ENCODE data around the gene SCGB1C2. TPM values are rescaled to one million over a fixed set of nuclear protein-coding genes. Genes with fewer than 3 reads are reported as not detected.

The SCGB1C2 gene
- total RNA-seq, 3 donors from 2014 or later (not counting 1 experiment from before 2014, with no cell fraction given), result not detected

DNA sequence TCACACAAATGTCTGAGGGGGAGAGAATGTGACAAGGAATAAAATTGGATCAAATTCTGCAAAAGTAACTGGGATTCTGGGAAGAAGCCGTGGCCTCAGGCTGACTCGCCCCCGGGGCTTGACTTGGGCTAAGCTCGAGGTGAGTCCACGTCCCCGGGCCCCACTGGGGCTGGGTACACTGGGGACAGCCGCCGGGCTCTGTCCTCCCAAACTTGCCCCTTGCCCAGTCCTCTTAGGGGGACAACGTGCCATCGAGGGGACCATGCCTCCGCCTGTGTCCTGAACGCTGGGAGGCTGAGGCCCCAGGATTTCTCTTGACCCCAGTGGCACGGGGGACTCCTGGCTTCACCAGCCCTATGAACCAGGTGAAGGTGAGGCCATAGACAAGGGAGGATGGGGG, 23.0 kb downstream of the SCGB1C2 start:
- H3K4me1 ChIP-seq (ENCODE audit: control insufficient read depth, insufficient read depth, low read length), result no peaks in the 10 kb centered on the region
- DNase-seq, result no peak
- no peak overlapping the region for H3K4me3 Mint-ChIP-seq
- no peaks in the 10 kb centered on the region for H3K9me3 ChIP-seq (ENCODE audit: control insufficient read depth, insufficient read depth, low read length)
- no peaks in the 10 kb centered on the region for H3K27me3 ChIP-seq (ENCODE audit: control insufficient read depth, insufficient read depth, low read length)
- H3K27ac ChIP-seq (ENCODE audit: low read length), result no peak overlapping the region
- peaks cover 0 to 2% of the 10 kb centered on the region in 2 donors for H3K27me3 Mint-ChIP-seq (ENCODE audit: low read depth in 2 of 2)
- H3K27ac Mint-ChIP-seq, result no peak overlapping the region
- H3K36me3 ChIP-seq (ENCODE audit: control insufficient read depth, insufficient read depth, low read length), result no peaks in the 10 kb centered on the region
- WGBS (ENCODE audit: insufficient coverage), result 87% methylated on average over 13 of the region's 13 CpGs
- H3K9me3 Mint-ChIP-seq, result no peaks in the 10 kb centered on the region
- H3K4me1 Mint-ChIP-seq, result no peaks in the 10 kb centered on the region
- no peak for ATAC-seq
- H3K36me3 Mint-ChIP-seq, result no peaks in the 10 kb centered on the region
- H3K4me3 ChIP-seq (ENCODE audit: low read length), result no peak overlapping the region
- intact Hi-C loops (cut with micrococcal nuclease), result no loop called here
- TF ChIP-seq, protein P1, sequence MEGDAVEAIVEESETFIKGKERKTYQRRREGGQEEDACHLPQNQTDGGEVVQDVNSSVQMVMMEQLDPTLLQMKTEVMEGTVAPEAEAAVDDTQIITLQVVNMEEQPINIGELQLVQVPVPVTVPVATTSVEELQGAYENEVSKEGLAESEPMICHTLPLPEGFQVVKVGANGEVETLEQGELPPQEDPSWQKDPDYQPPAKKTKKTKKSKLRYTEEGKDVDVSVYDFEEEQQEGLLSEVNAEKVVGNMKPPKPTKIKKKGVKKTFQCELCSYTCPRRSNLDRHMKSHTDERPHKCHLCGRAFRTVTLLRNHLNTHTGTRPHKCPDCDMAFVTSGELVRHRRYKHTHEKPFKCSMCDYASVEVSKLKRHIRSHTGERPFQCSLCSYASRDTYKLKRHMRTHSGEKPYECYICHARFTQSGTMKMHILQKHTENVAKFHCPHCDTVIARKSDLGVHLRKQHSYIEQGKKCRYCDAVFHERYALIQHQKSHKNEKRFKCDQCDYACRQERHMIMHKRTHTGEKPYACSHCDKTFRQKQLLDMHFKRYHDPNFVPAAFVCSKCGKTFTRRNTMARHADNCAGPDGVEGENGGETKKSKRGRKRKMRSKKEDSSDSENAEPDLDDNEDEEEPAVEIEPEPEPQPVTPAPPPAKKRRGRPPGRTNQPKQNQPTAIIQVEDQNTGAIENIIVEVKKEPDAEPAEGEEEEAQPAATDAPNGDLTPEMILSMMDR (IDR thresholded peaks at IDR 0.05), result no peak

DNA sequence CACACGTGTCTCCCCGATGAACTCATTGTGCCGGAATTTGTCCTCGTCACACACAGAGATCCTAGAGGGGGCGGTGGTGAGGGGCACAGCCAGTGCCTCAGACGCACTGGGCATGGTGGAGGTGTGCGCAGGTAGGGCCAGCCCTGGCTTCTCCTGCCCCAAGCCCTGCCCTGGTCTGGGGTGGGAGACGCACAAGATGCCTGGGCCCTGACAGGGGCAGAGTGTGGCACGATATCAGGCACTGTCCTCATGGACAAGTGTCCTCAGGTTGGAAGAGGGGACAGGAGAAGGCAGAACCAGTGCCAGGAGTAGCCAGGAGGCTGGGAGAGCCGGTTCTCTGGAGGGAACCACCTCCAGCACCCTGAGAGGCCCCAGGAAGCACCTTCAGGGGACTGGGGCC, 24.1 kb downstream of the SCGB1C2 start:
- 87% methylated on average over 10 of the region's 10 CpGs for WGBS (ENCODE audit: insufficient coverage)
- Mint-ChIP-seq H3K9me3 (no peaks in the 10 kb centered on the region), H3K27ac (no peak overlapping the region), H3K4me3 (no peak overlapping the region), H3K36me3 (no peaks in the 10 kb centered on the region), H3K4me1 (no peaks in the 10 kb centered on the region), H3K27me3 (ENCODE audit: low read depth in 2 of 2) (no peaks in the 10 kb centered on the region)
- intact Hi-C loops (cut with micrococcal nuclease), result no loop called here
- TF ChIP-seq, protein P1 (IDR thresholded peaks at IDR 0.05), result no peak
- Histone ChIP-seq H3K27ac (ENCODE audit: low read length) (no peak overlapping the region), H3K4me1 (ENCODE audit: control insufficient read depth, insufficient read depth, low read length) (no peaks in the 10 kb centered on the region), H3K4me3 (ENCODE audit: low read length) (no peak overlapping the region), H3K9me3 (ENCODE audit: control insufficient read depth, insufficient read depth, low read length) (no peaks in the 10 kb centered on the region), H3K36me3 (ENCODE audit: control insufficient read depth, insufficient read depth, low read length) (no peaks in the 10 kb centered on the region), H3K27me3 (ENCODE audit: control insufficient read depth, insufficient read depth, low read length) (no peaks in the 10 kb centered on the region)
- ATAC-seq, result no peak
- no peak for DNase-seq

GRCh38 chr17:162689-163088, 25.3 kb downstream of the SCGB1C2 start:
- H3K9me3 ChIP-seq (ENCODE audit: control insufficient read depth, insufficient read depth, low read length), result no peaks in the 10 kb centered on the region
- intact Hi-C loops (cut with micrococcal nuclease), result no loop called here
- ATAC-seq (no peak), DNase-seq (no peak)
- H3K27me3 ChIP-seq (ENCODE audit: control insufficient read depth, insufficient read depth, low read length), result no peaks in the 10 kb centered on the region
- TF ChIP-seq, protein P1 (IDR thresholded peaks at IDR 0.05), result no peak
- Mint-ChIP-seq H3K4me3 (no peak overlapping the region), H3K27ac (no peak overlapping the region), H3K36me3 (no peaks in the 10 kb centered on the region), H3K9me3 (no peaks in the 10 kb centered on the region), H3K27me3 (ENCODE audit: low read depth in 2 of 2) (no peaks in the 10 kb centered on the region), H3K4me1 (no peaks in the 10 kb centered on the region)
- H3K36me3 ChIP-seq (ENCODE audit: control insufficient read depth, insufficient read depth, low read length), result no peaks in the 10 kb centered on the region
- WGBS (ENCODE audit: insufficient coverage), result 90% methylated on average over 11 of the region's 11 CpGs
- no peak overlapping the region for H3K4me3 ChIP-seq (ENCODE audit: low read length)
- no peak overlapping the region for H3K27ac ChIP-seq (ENCODE audit: low read length)
- H3K4me1 ChIP-seq (ENCODE audit: control insufficient read depth, insufficient read depth, low read length), result no peaks in the 10 kb centered on the region

DNA sequence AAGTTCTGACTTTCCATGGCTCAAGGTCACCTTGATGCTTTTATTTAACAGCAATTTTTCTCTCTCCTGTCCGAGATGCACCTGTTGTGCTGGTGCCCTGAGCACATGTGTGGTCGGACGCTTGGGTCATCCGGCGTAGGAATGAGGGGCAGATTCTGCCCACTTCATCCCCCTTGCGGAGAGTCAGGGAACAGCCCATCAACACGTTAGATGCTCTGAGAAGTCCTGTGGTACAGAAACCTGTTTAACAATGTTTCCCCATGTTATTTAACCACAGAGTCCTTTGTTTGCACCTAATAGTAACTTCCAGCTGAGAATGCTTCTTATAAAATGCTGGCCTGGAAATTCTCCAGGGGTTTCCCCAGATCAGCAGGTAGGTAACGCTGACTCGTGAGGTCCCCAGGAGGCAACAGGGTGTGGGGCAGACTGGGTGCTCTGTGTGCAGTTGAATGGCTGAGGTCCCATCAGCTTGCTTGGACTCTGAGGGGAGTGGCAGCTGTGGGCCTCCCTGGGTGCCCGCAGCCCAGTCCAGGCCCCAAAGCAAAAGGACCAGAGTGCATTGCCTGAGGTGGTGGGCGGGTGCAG, 26.2 kb downstream of the SCGB1C2 start:
- ATAC-seq (no peak), DNase-seq (no peak)
- H3K27ac Mint-ChIP-seq, result no peak overlapping the region
- H3K4me1 Mint-ChIP-seq, result no peaks in the 10 kb centered on the region
- 83% methylated on average over 11 of the region's 11 CpGs for WGBS (ENCODE audit: insufficient coverage)
- TF ChIP-seq, protein P1 (IDR thresholded peaks at IDR 0.05), result no peak
- no peaks in the 10 kb centered on the region for H3K36me3 Mint-ChIP-seq
- no peaks in the 10 kb centered on the region for H3K27me3 Mint-ChIP-seq (ENCODE audit: low read depth in 2 of 2)
- Histone ChIP-seq H3K9me3 (ENCODE audit: control insufficient read depth, insufficient read depth, low read length) (no peaks in the 10 kb centered on the region), H3K4me3 (ENCODE audit: low read length) (no peak overlapping the region), H3K27me3 (ENCODE audit: control insufficient read depth, insufficient read depth, low read length) (no peaks in the 10 kb centered on the region), H3K4me1 (ENCODE audit: control insufficient read depth, insufficient read depth, low read length) (no peaks in the 10 kb centered on the region), H3K36me3 (ENCODE audit: control insufficient read depth, insufficient read depth, low read length) (no peaks in the 10 kb centered on the region), H3K27ac (ENCODE audit: low read length) (no peak overlapping the region)
- H3K4me3 Mint-ChIP-seq, result no peak overlapping the region
- no peaks in the 10 kb centered on the region for H3K9me3 Mint-ChIP-seq
- intact Hi-C loops (cut with micrococcal nuclease), result no loop called here
